ENCODE results near the gene TFF2.

TFF2 gene

DNA sequence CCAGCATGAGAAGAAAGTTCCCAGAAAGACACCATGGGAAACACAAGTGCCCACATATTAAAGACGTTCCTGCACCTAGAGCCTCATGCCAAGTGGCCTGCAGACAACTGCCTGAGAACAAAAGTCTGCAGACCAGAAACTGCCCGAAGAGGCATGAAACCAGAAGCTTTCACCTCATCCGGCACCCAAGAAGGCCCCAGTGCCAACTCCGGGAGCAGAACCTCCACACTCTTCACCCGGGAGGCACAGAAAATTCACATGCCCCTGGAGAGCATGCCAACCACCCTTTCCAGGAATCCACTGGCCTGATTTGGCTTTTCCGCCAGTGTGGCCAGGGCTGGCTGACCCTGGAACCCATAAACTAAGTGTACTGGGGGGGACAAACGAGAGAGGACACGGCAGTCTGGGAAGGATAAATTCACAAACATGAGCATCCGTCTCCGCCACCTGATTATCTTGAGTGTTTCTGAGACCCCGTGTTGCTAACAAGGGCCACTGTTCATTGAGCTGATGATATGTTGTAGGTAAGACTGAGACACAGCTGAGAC lies 6.8 kb downstream of the TFF2 start:
- no peak for DNase-seq

DNA sequence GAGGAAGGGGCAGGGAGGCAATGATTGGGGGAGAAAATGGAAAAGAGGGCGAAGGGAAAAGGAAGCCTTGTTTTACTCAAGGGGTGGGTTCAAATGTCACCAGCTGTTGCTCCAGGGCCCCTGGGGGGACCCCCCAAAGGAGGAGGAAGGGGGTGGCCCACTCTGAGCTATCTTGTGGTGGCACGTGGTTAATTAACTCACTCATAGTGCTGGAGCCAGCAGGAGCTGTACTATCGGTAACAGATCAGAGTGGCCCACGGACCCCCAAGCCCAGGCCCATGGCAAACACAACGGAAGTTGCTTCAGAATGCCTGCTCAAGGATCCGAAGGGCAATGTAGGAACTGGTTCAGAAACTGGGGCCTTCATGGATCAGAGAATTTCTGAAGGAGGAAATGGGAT lies 7.2 kb downstream of the TFF2 start:
- no peak for DNase-seq

DNA sequence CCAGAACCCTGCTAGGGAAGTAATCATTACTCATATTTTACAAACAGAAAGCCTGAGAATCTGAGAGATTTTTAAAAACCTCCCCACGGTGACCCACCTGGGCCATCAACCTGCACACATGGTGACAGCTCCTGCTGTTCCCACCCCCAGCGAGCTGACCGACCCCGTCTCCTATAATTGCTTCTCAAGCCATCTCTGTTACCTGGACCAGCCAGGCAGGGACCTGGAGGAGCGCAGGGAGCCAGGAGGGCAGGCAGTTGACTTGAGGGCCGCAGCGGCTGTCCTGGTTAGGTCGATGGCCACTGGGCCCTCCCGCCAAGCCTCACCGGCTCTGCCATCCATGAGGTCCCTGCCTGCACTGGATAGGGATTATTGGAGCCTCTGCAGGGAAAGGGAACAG lies 7.7 kb downstream of the TFF2 start:
- DNase-seq: no peak

DNA sequence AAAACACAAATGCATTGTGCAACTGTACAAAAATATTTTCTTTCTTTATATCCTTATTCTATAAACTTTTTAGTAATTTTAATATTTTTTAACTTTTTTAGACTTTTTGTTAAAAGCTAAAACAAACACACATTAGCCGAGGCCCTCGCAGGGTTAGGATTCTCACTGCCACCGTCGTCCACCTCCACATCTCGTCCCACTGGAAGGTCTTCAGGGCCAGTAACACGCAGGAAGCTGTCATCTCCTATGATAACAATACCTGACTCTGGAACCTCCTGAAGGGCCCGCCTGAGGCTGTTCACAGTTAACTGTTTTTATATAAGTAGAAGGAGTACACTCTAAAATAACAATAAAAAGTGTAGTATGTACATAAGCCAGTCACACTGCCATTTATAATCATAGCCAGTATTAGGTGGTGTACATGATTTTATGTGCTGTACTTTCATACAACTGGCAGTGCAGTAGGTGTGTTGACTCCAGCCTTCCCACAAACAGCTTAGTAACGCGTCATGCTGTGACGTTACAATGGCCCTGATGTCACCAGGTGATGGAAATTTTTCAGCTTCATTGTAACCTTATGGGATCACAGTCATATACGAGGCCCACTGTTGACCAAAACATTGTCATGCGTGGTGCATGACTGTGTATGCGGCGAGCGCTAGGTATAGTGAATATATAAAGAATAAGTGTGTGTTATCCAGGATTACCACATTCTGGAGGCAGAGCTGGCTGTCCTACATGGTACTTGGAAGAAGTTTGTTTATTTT lies 8.8 kb downstream of the TFF2 start:
- DNase-seq: no peak

DNA sequence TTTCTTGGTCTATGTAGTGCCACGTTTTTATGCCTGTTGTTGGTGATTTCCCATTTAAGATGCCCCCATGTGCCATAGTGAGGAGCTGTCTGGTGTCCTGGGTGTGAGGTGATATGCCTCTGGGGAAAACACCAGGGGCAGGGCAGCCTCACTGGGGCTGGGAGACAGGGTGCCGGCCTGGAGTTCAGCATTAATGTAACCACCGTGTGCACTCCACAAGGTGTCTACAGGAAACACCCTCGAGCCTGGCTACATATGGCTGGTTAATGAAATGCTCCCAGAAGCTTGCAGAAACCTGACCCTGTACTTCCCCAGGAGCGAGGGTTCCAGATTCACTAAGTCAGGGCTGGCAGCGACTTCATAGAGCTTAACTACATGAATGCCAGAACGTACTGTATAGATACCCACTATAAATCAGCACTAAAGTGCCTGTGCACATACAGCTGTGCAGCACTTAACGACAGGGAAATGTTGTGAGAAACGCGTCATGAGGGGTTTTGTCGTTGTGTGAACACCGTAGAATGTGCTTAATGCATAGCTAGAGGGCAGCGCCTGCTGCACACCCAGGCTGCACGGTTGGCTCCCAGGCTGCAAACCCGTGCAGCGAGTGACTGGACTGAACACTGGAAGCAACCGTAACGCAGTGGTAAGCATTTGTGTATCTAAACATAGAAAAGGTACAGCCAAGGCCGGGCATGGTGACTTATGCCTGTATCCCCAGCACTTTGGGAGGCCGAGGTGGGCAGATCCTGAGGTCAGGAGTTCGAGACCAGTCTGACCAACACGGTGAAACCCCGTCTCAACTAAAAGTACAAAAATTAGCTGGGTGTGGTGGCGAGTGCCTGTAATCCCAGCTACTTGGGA lies 10.4 kb downstream of the TFF2 start:
- no peak for DNase-seq

DNA sequence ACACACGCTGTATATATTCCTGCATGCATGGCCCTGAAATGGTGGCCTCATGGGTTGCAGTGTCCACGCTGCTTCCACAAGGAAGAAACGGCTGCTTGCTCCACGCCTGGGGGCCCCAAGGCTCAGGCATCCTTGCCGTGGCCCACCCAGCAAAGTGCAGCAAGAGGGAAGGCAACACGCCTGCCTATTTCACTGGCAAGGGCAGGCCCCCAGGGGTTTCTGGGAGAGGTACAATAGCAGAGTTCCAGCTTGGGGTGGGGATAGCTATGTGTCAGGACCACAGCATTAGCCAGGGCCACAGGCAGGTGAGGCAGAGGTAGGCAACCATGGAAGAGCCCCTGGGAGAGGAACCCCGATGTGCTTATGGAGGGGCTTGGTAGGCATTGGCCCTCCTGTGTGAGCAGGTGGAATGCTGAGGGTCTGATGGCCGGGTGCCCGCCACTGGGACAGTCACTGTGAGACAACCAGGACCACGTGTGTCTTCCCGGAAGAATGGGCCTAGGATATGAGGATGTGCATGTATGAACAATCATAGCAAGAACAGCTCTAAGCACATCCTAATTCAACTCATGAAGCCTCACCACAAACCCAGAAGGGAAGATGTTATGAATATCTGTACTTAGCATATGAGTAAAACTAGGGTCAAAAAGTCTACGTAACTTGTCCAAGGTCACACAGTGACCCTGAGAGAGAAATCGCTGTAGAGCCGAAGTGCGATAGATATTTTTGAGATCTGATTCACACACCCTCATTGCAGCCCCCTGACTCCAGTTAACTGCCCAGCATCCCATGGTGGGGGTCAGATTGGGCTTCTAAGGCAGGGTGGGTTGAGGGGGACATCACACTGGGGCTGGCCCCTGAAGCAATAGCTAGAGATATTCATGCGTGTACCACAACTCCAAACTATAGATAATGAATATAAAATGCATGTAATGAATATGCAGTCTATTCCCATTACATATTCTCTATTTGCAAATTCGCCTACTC lies 11.8 kb downstream of the TFF2 start:
- no peak for DNase-seq

DNA sequence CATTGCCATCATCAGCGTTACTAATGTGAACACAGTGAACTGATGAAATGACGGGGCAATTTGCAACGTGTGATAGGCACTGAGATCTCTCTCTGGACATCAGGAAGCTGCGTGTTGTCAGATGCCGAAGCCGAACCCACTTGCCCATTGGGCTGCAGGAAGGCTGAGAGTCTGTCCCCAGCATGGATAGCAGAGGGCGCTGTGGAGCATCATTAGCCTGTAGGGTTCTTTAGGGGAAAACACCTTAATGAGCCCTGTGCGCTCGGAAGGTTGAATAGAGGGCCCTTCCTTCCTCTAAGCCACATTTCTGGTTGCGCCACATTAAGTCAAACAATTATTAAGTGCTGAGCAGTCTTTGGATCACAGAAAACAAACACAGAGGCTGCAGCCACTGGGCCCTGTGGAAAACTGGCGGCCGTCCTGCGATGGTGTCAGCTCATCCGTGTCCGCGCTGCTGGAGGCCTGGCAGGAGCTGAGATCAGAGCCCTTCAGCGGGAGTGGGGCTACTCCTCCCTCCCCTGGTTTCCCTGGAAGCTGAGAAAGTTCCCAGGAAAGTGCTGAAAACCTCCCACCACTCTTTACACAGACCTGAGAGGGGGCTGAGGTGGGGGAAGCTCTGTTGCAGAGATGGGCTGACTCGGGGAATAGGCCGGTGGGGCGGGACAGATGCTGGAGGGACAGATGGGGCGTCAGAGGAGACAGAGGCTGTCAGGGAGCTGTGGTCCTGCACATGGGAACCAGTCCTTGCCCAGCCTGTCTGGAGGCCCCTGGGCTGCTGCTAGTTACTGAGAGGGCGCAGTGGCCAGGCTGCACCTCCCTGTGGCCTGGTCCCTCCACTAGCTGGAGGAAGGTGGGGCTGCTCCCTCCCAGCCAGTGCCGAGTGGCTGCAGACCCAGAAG lies 12.7 kb downstream of the TFF2 start:
- DNase-seq: peak; percentile 84

DNA sequence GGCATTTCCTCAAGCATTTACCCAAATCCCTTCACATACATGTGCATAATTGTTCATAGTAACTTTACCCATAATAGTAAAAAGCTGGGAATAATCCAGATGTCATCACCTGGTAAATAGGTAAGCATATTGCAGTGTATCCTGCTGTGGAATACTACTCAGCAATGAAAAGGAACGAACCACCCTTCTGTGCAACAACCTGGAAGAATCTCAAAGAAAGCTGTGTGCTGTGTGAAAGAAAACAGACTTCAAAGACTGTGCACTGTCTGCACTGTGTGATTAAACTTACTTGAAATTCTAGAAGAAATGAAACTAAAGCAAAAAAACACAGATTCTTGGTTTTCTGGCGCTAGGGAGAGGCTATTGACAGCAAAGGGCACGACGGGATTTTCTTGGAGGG lies 13.5 kb downstream of the TFF2 start:
- no peak for DNase-seq

DNA sequence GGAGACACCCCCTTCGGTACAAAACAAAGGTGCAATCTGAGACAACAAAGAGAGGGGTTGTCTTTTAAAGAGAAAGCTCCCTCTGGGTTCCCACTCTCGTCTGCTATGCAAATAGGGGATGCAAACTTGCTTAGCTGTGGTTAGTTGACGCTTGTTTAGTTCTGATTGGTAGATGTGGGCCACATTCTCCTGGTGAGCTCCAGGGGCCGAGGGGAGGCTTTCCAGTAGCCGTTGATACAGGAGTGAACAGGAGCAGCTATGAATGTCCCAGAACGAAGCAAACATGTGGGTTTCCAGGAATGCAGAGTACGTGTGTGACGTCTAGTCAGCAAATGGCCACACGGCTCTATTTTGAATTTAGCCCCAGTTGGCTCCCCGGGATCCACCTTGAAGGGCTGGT lies 14.7 kb downstream of the TFF2 start:
- DNase-seq: no peak

DNA sequence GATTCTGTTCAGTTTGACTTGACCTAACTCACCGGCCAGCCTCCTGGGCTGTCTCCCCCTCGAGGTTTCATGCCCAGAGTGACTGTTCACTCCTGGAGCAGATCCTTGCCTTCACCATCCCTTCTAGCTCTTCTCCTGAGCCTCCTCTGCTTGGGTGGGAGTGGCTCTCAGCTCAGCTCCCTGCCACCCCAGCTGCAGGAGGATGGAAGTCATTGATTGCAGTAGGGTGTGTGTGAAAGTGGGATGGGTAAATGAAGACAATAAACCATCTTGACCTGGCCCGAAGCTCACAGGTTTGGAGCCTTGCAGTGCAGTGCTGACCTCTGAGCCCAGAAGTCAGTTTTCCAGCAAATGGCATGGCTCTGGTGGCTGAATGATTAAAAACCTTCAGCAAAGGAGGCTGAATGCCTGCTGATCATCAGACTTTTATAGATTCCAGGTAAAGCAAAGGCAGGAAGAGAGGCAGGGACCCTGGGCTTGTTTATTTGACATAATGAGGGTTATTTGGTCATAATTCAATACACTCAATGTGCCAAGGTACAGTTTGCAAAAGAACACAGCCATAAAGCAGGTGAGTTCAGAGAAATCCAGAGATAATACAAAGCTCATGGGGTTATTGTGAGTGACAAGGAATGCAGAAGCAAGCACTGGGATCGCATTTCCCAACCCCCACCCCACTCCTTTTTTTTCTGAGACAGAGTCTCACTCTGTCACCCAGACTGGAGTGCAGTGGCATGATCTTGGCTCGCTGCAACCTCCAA lies 18.1 kb downstream of the TFF2 start:
- DNase-seq: no peak

DNA sequence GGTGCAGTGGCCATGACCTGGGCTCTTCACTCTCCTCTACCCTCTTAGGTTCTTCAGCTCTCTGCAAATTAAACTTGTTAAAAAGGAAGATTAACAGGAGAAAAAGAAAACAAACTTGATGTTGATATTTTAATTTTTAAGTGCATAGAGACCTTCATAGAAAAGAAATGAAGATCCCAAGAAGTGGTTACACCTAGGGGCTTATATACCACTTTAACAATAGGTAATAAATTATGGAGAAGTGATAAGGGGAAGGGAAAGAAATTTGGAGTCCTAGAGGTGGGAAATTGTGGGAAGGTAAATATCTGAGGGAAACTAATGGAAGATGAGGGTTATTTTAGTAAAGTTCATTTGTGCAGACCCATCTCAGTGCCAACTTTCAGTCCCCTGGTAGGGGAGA lies 19.1 kb downstream of the TFF2 start:
- DNase-seq: no peak

DNA sequence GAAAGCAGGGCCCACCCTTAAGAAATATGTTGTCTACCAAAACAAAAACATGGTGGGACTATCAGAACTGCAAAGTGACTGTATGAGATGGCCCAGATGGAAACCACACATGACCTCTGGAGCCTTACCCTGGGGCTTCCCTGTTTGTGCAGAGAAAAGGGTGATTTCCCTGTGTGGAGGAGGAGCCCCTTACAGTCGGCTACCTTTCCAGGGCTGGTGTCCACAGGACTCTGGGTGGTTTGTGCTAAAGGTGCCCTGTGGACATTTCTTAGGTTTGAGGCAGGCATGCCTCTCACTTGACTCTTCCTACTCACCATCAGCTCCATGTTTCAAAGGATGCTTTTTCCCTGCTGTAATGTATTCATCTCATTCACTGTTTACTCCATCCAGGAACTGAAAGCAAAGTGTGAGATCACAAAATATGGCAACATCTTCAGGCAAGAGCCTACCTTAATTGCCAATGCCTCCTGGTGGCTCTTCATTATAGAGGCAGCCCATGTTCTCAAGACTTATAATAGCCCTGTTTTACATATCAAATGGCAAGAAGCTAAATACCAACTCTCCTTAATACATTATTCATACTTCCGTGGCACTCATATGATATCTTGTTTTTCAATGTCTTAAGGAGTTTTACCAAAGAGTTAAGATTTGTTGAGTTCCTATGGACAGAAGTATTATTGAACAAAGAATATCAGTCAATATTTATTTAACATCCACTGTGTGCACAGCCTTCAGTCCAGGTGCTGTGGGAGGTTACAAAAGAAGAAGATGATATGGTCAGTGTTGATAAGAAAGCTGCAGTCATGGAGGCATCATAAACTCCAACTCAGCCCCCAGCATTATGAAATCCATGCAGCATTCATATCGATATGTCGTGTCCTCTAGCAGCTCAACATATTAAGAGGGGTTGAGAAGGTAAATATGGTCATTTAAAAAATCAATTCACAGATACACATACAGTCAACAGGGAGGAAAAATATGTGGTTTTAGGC lies 20.1 kb downstream of the TFF2 start:
- DNase-seq: no peak

DNA sequence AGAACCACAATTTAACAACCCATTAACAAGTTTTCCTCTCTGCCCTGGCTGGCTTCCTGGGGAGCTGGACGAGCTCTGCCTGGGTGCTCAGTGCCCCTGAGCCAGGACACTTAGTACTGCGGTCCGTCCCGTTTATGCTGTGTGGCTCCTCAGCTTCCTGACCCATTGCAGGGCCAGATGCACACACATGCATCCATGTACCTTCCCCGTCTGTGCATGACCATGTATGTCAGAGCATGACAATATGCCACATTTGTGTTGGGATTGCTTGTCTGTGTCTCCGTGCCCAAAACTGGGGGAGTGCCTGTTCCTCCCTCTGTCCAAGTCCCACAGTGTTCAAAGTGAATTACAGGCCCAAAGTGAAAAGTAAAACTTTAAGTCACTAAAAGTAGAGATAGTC lies 25.9 kb downstream of the TFF2 start:
- no peak for DNase-seq

DNA sequence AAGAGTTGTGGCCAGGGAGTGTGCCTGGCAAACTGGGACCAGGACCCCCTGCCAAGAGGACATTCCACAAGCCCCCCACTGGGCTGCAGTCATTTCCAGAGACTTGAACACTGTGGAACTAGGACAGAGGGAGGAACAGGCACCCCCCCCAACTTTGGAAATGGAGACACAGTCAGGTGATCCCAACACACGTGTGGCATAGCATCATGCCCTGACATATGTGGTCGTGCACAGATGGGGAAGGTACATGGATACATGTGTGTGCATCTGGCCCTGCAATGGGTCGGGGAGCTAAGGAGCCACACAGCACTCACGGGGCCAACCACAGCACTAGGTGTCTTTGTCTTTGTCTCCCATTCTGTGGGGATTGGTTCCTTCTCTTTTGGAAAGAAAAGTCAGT lies 28.9 kb downstream of the TFF2 start:
- no peak for DNase-seq

DNA sequence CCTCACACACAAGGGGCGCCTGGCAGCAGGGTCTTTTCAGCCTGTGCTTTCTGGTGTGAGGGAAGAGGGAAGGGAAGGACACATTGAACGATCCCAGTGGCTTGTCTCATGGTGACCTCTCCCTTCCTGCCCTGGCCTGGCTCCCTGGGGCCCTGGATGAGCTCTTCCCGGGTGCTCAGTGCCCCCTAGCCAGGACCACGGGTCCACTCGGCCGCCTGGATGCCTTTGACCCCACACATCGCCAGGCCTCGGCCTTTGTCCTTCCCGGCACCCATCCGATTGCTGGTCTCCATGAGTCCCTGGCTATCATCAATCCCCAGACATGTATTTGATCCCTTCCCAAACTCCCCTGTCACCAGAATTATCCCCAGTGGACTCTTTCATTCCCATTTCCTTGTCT lies 29.6 kb downstream of the TFF2 start:
- no peak for DNase-seq

DNA sequence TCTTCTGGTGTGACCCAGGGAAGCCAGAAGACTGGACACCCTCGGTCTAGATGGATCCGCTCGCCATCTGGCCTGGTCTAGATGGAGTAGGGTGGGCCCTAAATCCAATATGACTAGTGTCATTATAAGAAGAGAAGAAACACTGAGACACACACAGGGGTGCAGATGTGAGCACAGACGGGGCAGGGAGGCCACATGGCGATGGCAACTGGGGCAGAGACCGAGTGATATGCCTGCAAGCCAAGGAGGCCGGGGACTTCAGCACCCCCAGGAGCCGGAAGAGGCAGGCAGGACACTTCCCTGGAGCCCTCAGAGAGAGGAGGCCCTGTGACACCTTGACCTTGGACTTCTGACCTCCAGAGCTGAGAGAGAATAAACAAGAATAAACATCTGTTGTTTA lies 30.0 kb downstream of the TFF2 start:
- no peak for DNase-seq

DNA sequence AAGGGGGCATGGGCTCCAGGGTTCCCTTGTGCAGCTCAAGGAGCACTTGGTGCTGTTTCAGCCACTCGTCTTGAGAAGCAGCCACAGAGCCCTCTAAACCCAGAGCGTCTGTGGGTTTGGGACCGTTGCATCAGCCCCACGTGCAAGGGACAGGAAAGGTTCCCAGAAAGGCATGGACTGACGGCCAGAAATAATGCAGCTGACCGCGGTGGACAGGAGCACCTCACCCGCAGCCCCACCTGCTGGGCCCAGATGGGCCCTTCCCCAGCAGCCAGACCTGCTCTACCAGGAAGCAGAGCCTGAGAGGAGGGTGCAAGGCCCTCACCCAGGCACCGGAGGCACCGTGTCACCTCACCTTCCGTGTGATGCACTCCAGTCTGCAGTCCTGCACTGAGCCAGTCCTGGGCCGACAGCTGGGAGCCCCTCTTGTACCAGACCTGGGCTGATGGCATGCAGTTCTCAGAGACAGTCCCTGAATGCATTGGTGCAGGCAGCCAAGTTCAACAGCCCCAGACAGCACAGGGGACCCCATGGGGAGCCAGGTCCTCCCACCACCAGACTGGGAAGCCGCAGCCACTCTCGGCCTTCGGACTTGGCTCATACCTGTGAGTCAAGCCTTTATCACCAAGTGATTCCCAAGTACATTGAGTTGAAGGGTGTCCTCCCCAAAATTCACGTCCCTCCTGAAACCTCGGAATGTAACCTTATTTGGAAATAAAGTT lies 30.8 kb downstream of the TFF2 start:
- no peak for DNase-seq

DNA sequence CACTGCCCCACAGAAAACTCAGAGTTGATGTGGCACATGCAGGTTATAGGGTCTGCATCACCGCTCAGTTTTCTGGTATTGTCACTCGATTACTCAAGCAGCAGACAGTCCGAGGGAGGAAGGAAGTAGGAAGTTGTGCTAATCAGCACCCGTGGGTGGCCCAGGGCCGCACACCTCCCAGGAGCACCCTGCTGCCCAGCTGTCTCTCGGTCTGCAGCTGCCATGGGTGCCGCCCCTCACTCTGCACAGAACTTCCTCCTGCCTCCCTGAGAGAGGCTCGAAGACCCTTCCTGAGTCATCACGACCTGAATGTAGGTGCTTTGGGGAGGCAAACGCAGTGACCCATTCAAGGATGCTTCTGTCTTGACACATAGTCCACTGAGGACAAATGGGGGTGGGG lies 31.4 kb downstream of the TFF2 start:
- peak; percentile 27 for DNase-seq

Measured in hematopoietic multipotent progenitor cell treated with erythropoietin and hydrocortisone succinate and interleukin-3 and kit ligand, for 6 days (in vitro differentiated cells).